ENCODE results near the gene PTOV1.
A peak's percentile ranks its signal among the peaks of the same experiment; 100 is the strongest.

Gene PTOV1

DNA sequence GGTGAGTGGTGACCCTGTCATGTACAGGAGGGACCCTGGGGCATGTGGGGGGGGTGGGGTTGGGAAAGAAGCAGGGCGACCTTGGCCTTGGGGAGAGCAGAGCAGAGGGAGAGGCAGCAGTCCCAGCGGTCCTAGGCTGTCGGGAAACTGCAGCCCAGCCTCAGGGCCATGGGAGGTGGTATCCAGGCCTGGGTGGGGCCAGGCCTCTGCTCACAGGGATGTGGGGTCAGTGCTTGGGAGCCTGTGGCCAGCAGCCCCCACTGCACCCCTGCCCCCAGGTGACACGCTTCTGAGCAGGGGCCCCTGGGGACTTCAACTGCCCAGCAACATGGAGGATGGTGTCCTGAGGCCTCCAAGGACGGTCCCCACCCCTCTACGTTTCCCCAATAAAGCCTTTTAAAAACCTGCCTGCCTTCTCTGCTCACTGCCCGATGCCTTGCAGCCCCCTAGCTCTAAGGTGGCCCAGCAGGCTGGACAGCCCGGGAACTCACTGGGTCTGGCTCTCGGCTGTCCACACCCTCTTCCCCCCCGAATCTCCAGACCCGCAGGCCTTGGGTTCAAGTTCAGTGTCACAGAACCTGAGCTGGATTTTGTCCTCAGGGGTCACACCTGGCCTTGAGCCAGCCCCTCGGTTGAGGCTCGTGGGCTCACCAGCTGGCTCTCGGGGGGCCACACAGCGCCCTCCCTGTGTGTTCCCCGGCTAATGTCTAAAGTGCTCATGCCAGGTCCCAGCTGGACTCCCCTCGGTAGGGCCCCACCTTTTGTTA lies 9.6 kb downstream of the PTOV1 start:
- DNase-seq = no peak

DNA sequence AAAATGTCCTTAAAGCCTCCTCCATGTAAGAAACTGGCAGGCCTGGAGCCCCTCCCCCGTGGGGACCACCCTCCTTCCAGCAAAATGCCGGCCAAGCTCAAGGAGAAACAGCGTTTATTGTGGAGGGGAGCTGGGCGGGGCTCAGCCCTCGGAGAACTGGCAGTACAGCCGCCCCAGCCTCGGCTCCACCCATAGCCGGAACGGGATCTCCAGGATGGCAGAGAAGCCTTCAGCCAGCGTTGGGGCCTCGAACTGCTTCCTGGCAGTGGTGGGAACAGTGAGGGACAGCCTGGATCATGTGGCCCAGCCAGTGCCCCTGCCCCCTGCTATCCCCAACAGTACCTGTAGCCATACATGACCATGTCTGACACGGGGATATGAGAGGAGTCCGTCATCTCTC lies 10.1 kb downstream of the PTOV1 start:
- DNase-seq = no peak

DNA sequence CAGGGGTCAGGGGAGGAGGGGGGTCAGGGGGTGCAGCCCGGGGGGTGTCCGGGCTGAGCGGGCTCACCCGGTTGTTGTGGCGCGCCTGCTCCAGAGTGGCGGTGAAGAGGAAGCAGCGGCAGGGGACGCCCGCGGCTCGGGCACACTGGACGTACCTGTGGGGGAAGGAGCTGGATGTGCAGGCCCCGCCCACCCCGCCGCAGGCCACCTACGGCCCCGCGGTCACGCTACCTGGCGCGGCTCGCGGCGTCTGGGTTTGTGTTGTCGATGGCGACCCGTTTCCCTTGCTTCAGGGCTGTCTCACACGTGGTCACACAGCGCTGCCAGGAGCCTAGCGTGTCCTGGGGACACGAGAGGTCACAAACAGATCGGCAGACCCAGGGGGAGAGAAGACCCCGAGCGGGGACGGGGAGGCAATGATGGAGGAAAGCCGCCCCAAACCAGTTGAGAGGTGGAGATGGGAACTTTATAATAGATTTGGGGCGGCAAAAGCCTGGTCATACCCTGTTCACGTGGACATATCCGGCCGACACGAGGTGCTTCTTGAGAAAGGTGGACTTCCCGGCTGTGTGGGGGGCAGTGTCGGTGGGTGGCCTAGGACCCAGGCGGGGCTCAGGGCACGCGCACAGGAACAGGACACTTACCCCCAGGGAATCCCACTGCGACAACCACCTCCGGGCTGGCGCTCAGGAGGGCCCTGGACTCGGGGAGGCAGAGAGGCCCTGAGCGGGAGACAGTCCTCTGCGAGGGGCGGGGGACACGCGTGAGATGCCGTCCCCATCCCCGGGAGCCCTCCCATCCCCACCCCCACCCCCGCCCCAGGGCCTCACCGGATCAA lies 10.8 kb downstream of the PTOV1 start:
- DNase-seq = no peak

DNA sequence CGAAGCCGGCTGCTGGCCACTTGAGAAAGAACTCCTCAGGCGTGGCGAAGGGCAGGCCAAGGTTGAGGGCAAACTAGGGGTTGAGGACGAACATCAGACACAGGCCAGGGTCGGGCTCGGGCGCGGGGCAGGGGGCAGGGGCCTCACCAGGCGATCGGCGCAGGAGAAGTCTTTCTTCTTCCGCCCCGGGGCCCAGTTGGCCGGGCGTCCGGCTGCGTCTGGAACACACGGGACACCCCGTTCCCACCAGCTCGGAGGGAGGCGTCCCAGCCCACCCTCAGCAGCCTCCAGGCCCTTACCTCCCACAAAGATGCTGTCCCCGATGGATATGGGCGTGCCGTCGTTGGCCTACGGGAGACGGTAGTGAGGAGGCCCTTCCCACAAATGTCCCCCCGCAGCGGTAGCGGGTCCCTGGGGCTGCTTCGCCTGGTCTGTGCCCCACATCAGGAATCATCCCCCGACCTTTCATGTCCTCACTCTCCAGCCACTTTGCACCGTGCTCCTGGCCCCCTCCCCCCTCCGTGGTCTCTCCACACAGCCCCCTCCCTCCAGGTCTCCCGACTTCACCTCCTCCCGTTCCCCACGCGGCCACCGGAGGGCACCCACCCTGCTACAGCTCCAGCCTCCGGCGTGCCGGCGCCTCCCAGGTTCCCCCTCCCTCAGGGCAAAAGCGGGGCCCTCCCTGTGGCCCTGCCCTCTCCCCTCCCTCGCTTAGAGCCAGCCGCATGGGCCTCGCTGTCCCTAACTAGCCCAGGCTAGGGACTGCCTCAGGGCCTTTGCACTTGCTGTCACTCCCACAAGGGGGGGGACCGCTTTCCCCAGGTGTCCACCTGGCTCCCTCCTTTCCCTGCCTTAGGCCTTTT lies 11.7 kb downstream of the PTOV1 start:
- DNase-seq = no peak

DNA sequence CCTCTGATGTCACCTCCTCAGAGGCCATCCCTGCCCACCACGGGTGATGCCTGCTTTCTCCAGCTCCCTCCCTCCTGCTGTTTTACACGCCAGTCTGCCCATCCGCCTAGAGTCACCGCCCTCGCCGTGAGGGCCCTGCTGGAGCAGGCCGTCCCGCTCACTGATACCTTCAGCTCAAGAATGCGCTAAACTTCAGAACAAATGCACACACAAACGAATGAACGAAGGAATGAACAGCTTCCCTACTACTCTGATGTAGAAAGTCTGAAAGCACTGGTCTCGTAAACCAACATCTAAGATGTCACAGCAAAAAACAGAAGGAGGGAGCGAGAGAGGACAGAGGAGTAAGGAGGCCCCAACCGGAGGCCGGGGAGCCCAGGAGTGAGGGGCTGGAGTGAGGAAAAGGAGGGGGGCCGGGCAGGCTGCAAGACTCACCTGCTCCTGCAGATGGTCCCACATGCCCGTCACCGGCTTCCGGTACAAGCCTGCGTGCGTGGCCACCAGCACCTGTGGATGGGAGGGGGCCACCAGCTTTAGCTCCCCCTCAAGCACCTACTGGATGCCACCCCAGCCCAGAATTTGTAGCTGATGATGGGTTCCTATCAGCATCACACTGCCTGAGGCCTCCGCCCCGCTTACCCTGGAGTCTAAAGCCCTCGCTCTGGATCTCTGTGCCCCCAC lies 12.4 kb downstream of the PTOV1 start:
- DNase-seq = no peak

DNA sequence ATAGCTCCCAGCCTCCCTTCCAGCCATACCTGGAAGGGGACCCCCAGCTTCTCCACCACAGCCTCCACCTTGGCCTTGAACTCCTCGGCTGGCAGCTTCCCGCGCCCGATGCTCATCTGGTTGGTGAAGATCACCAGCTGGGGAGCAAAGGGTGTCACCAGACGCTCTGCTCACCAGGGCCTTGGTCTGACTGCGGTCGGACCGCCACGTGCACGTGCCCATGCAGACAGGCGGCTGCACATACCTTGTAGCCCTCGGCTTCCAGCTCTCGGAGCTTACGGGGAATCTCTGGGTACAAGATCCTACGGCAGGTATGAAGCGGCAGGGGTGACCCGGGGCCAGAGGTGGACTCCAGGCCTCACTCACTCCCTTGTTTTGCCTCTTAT lies 13.0 kb downstream of the PTOV1 start:
- DNase-seq = no peak

DNA sequence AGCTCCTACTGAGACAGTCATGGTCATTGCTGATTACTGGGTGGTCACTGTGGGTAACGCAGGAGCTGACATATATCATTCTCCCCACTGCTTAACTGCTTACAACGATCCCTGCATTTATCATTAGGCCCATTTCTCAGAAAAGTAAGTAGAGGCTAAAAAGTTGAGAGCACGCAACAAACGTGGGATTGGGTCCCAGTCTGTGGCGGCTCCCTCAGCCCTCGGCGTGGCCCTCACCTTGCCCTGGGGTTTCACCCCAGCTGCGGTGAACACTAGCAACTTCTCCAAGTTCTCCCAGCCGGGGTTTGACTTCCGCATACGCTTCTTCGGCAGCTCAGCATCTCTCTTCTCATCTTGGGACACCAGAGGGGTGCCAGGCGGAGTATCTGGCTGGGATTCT lies 13.9 kb downstream of the PTOV1 start:
- DNase-seq = no peak

DNA sequence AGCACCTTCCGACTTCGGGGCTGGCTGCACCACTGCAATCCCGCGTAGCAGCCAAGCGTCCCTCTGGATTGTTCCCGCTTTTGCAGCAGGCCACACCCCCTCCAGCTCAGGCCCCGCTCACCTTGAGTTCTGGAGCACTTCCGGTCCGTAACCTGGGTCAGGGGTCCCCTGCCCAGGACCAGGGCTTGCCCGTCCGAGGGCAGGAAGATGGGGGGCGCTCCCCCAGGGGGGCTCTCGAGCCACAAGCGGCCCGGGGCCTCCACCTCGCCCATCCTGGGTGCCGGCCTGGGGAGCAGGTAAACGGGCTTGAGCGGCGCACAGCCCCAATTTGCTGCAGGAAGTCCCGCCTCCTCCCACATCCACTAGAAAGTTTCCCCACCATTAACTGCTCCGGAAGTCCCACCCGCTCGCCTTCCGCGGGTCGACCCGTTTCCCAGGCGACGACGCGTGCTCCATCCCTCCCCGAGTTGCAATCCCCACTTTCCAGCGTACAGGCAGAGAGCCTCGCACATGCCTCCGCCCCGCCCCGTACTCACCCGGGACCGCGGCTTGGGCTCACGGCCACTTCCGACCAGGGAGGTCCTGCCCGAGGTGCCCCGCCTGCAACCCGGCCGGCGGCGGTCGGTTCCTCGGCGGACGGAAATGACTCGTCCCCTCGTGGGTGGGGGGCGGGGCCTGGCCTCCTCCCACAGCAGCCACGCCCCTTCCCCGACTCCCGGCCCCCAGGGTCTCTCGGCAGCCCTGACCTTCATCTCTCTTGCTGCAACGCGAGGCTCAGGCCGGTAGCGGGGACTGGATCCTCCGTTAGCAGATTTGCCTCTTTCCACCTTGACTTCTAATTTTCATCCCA lies 16.2 kb downstream of the PTOV1 start, which contains the start of gene PNKP:
Gene PNKP, minus strand, starts transcription at position 644 of the 850 bp plus-strand sequence. Its CDS starts 372 bp downstream, at position 272.
- peak; percentile 78 for DNase-seq

DNA sequence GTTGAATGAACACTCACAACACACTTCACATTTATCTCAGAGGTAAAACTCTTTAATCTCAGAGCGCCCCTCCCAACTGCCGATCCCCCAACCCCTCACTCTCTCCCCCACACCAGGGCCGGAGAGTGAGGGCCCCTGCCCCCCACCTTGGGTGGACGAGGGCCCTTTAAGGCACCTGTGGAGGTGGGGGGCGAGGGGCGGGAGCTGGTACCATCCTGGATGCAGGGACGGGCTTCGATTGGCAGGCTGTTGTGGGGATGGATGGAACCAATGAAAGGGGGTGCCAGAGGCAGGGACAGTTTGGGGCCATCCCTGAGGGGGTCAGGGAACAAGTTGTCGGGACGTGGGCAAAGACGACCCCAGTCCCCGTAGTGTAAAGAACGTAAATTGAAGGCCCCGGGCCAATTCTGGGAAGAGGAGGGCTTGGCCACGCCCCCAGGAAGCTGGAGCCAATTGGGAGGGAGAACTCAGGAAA lies 18.1 kb downstream of the PTOV1 start:
- DNase-seq = no peak

DNA sequence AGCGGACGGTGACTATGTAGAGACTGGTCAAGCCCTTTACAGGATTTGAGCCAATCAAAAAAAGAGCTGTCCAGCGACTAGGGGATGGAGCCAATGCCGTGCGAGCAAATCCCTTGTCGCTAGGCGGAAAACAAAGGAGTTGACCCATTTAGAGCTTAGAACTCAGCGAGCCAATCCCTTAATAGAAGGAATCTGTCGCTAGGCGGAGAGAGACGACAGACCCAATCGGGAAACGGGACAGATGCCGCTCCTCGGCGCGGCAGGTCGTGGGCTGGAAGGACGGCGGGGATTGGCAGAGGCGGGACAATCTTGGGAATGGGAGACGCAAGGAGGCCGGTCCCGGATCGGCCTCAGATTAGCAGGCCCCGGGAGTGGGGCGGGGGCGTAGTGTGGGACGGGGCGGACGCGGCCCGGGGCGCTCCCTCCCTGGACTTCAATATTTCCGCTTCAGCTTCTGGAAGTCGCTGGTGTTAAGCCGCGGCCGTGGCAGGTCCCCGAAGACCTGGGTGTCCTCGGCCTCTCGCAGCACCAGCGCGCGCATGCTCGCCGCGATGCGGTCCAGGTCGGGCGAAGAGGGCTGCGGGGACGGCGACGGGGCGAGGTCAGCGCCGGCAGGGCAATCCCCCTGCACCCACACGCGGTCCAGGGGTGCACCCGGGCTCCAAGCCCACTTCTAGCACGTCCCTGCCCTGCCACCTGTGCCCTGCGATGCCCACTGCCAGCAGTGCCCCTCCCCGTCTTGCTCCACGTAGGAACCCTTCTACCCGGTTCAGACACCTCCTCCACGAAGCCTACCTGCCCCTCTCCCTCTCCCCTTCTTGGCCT lies 18.7 kb downstream of the PTOV1 start:
- peak; percentile 86 for DNase-seq

DNA sequence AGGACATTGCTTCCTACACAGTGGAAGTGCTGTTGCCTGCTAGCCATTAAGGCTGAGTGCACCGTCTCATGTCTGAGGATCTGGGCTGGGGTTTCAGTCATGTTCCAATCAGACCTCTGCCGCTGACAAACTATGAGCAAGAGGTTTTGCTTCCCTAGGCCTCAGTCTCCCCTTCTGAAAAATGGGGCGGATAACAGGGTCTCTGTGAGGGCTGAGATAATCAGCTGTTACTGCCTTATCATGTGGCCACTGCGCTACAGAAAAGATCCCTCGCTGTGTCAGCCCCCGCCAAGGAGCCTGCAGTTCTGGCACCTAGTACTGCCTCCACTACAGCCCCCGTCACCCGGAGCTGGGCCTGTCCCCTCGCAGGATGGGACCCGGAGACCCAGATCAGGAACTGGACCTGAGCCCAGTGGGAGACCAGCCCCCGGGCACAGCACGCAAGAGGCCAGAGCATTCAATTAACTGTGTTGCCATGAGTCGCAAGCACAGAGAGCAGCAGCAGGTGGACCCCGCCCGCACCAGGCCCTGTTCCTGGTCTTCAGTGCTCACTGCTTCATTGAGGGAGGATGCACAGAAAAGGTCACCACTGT lies 19.4 kb downstream of the PTOV1 start:
- DNase-seq = no peak

DNA sequence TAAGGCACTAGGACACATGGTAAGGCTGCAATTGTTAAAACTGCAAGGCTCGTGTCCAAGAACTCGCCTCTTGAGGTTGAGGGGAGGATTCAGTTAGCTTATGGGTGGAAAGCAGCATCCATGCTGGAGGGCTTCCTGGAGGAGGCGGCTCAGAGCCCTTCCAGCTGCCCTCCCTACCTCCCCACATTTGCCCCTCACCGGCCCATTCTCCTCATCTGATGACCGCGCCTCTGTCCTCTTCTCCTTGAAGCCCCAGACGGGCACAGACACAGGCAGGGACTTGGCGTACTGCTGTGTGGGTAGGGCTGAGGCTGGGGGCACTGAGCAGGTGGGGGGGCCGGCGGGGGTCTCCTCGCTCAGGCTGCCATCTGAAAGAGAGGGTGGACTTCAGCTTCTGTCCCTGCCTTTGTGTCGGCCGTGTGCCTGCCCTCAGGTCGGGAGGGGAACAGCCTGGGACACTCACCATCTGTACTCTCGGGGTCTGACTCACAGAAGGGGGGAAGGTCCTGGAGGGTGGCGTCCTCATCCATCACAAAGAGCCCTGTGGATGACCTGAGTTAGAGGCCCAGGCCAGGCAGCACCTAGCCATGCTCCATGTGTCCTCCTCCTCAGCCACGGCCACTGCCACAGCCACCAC lies 20.5 kb downstream of the PTOV1 start:
- no peak for DNase-seq

DNA sequence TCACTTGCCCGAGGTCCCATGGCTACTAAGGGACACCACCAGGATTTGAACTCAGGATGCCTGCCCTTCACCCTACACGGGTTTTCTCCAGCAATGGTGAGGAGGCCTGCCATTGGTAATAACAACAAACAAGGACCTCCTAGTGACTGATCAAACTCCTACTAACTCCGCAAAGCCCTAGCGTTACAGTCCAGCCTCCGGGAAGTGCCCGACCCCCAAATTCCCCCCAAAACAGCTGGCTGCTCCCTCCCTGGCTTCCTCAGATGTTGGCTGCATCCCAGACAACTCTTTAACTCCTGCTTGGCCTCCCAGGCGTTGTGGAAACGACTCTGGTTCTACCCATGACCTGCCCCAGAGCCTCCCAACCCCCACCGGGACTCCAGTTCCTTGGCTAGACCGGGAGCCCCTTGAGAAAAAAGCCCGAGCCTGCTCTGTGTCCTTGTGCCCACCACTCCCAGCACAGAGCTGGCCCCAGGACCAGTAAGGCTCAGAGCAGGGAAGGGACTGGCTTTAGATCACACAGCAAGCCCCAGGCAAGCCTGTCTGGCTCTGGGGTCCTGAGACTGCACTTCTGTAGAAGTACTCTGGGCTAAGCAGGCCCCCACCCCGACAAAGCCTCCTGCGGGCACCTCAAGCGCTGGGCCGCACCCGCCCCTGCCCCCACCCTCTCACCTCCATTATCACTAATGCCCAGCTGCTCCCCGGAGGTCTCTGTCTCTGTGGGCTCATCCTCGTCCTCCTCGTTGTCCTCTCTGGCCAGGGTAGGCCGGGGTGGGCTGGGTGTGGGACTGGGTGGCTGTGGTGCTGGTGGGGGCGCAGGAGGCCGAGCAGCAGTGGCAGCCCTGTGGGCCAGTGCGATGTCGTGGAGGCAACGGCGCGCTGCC lies 21.5 kb downstream of the PTOV1 start:
- DNase-seq = no peak

DNA sequence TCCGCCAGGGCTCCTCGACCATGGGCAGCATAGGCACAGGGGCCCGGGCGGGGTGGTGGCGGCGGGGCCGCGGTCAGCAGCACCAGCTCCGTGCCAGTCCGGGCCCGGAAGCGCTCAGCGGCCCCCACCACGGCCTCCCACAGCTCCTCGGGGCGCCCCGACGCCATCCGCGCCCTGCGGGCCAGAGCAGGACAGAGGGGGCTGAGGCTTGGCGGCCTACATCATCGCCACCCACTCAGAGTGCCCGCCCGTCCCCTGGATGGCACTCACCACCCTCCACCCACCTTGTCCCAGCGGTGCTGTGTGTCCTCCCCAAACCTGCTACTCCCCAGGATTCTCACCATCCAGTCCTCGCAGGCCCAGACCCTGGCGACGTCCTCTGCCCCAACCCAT lies 22.2 kb downstream of the PTOV1 start:
- no peak for DNase-seq

DNA sequence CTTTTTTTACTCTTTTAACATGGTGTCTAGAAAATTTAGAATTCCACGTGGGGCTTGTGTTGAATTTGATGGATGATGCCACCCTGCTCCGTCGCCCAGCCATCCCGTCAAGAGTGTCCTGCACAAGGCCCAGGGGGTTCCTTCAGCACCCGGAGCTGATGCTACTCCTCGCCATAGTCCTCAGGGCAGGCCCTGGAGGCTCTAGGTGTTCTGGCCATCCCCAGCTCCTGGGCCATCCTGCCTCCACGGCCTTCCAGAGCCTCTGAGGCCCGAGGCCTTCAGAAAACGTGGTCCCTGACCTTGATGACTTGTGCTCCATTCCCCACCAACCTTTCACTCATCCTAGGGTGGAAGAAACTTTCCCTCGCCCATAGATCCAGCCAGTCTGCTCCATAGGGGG lies 22.9 kb downstream of the PTOV1 start:
- DNase-seq = no peak

DNA sequence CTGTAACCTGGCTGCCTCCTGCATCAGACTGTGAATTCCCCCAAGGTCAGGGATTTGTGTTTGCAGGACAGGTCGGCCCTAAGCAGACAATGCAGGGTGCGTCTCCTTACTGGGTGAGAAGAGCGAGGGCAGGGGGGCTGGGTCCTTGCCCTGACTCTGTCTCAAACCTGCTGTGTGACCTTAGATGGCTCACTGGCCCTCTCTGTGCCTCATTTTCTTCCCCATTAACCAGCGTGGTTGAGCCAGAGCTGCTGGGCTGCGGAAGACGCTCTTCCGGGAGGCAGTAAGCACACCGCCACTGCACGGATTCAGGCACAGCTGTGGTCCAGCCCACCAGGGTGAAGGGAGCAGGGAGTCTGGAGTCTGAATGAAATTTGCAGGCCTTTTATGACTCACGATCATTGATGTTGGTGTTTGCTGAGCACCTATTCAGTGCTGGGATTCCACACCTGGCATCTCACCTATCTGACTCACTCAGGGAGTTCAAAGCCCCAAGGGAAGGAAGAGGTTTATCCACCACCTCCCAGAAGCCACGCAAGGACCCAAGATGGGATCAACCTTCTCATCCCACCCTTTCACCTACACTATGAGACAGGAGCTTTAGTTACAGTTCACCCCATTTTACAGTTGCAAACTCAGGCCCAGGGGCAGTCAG lies 23.7 kb downstream of the PTOV1 start:
- DNase-seq = no peak

DNA sequence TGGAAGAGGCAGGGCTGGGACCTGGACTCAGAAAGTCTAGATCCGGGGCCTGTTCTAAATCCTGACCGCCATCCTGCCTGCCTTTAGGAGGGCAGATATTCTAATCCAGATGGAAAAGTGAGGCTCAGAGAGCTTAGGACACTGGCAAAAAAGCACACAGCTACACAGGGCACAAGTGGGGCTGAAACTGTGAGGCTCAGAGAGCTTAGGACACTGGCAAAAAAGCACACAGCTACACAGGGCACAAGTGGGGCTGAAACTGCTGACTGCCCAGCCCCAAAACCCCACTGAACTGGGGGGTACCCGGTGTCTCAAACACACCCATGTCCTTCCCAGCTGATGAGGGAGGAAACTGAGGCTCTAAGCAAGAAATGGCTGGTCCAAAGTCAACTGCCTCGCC lies 24.2 kb downstream of the PTOV1 start:
- DNase-seq = no peak

DNA sequence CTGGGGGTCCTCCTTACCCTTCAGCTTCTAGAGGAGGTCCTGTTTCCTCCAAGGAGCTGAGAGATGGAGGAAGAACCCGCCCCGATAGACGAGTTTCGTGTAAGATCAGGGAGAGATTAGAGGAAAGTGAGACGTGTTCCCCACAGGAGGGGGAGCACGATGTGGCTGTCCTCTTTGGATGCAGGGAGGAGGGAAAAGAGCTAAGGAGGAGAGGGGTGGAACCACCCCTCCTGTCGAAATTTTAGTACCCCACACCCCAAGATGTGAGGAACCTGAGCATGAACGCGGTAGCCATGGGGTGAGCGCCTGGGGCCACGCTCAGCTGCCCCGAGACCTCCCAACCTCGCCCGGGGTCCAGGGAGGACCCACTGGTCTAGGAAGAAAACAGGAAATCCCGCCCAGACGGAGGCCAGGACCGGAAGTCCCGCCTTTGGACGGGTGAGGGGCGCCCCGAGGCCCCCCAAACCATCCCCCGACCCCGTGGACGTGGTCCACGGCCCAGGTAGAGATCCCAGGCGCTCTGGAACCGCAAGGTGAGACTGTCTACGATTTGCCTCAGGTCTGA lies 25.0 kb downstream of the PTOV1 start:
- DNase-seq = no peak

All from T-helper 9 cell (primary cell).